GM13976 (cell line): ENCODE results near the gene HECW1.

Experiments used
- DNase-seq: peaks from one replicate; pipeline ENCODE4 v3.0.0; 2012; ENCODE audit warnings: low spot score
- in situ Hi-C: fragments of 300-500 bp; cut with MboI; formaldehyde crosslinking; loops from one replicate; pipeline ENCODE4 v1.12.0; 2022; ENCODE audit warnings: low sequenced_read_pairs, mixed read lengths, inconsistent platforms; ENCODE audit not compliant: unreplicated experiment
- TF ChIP-seq, protein P1 (sequence below): IDR thresholded peaks from 2 replicates; pipeline ENCODE4 v1.5.1; 2012; ENCODE audit warnings: borderline replicate concordance, mild to moderate bottlenecking; ENCODE audit not compliant: insufficient read depth; ENCODE audit errors: extremely low read depth, missing control alignments, control extremely low read depth

HECW1 gene

DNA sequence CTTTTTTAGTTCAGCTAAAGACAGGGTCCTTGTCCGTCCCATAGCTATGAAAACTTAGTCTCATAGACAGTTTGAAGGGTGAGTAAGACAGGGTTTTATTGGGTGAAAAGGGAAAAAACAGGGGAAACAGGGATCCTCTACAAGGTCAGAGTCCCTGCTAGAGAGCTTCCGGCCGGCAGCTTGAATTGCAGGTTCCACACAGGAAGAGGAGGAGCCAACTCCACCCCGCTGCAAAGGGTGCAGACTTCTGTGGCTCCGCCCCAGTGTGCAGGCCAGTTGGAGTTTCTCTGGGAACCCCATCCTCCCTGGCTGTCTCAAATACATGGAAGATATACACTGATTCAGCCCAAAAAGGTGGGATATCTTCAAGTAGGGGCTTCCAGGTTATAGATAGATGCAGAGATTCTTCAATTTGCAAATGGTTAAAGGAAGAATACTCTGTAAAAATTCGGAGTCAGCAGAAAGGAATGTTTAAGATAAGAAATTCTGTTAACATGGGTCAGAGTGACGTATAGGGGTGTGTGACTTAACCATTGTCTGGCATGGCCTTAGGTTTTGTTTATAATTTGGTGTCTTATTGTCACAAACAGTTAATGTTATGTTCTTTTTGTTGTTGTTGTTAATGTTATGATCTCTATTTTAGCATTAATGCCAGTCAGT, 34.6 kb upstream of the HECW1 start:
- TF ChIP-seq, protein P1, sequence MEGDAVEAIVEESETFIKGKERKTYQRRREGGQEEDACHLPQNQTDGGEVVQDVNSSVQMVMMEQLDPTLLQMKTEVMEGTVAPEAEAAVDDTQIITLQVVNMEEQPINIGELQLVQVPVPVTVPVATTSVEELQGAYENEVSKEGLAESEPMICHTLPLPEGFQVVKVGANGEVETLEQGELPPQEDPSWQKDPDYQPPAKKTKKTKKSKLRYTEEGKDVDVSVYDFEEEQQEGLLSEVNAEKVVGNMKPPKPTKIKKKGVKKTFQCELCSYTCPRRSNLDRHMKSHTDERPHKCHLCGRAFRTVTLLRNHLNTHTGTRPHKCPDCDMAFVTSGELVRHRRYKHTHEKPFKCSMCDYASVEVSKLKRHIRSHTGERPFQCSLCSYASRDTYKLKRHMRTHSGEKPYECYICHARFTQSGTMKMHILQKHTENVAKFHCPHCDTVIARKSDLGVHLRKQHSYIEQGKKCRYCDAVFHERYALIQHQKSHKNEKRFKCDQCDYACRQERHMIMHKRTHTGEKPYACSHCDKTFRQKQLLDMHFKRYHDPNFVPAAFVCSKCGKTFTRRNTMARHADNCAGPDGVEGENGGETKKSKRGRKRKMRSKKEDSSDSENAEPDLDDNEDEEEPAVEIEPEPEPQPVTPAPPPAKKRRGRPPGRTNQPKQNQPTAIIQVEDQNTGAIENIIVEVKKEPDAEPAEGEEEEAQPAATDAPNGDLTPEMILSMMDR, result no peak
- in situ Hi-C loops, result no loop called here
- no peak for DNase-seq

DNA sequence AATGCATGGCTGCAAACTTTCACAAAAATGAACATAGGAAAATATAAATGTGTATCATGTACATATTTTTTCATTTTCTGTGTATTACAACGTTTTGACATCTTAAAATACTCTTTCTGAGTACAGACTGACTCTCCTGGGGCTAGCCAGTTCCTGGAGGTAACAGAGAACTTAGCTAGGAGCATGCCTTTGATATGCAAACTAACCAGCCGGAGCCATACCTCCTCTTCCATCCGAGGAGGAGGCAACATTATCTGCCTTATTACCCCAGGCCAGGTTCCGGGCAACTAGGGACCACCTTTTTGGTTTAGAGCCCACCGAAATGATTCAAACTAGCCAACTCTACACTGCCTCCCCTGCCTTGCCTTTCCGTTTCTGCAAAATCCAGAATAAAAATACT, 33.7 kb upstream of the HECW1 start:
- TF ChIP-seq, protein P1, result no peak
- in situ Hi-C loops, result no loop called here
- no peak for DNase-seq

DNA sequence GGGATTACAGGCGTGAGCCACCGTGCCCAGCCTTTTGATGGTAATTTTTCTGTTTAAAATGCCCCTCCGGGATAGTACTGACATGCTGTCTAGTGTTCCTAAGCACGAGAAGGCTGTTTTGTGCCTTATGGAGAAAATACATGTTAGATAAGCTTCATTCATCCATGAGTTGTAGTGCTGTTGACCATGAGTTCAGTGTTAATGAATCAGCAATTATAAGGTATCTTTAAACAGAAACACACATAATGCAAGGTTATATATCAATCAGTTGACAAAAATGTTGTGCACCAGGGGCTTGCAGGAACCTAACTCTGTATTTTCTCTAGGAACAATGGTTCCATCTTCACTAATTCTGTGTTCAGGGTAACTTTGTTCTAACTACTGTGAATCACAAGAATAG, 30.8 kb upstream of the HECW1 start:
- TF ChIP-seq, protein P1, result no peak
- DNase-seq, result no peak
- in situ Hi-C loops, result no loop called here

DNA sequence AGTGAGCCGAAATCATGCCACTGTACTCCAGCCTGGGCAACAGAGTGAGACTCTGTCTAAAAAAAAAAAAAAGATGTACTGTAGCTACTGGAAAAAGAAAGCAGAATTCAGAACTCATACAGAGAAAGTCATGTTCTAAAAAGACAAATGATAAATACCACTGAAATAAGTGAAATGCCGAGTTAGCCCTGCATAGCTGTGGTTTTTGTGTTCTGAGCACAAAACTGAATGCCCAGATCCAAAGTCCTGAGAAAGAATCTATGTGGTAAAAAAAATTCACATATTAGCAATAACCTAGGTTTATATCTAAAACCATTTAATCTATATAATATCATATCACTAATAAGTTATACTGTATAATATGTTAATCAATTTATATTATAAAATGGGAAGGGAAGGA, 29.3 kb upstream of the HECW1 start:
- in situ Hi-C loops, result no loop called here
- DNase-seq, result no peak
- TF ChIP-seq, protein P1, result no peak

DNA sequence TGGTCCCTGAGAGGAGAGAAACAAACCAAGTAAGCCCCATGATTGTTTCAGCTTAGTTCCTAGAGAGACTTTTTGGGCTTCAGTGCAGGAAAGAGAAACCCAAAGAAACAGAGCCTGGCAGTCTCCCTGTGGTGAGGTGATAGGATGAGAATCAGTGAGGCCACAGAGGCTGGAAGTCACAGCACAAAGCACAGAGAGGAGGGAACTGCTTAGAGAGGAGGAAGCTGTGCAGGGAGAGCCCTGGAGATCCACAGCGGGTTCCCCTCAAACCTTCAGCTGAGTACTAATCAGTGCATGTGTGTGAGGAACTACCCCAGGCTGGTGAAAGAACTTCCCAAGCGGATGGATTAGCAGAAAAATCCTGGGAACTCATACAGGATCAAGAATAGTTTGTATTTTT, 27.4 kb upstream of the HECW1 start:
- DNase-seq, result no peak
- TF ChIP-seq, protein P1, result no peak
- in situ Hi-C loops, result no loop called here

DNA sequence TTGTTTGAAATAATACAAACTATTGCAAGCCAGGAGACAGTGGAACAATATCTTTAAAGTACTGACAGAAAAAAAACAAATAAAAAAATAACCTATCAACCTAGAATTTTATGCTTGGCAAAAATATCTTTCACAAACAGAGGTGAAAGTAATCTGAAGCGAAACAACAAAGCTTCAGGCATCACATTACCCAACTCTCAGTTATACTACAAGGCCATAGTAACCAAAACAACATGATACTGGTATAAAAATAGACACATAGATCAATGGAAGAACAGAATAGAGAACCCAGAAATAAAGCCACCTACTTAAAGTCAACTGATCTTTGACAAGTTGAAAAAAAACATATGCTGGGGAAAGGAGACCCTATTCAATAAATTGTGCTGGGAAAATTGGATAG, 26.5 kb upstream of the HECW1 start:
- TF ChIP-seq, protein P1, result no peak
- in situ Hi-C loops, result no loop called here

DNA sequence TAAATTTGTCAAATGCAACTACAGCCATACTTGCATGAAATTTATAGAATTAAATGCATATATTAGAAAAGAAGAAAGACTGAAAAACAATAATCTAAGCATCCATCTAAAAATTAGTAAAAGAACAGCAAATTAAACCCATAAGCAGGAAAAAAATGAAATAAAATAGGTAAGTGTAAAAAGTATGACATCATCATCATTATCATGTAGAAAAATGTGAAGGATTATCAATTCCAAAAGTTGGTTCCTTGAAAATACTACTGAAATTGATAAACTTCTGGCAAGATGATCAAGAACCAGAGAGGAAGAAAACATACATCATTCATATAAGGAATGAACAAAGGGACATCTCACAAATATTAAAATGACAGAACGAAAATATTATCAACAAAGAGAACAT, 19.6 kb upstream of the HECW1 start:
- DNase-seq, result no peak
- TF ChIP-seq, protein P1, result no peak
- in situ Hi-C loops, result no loop called here

More for the DNA sequence above, 26.5 kb upstream of the HECW1 start:
- peak; percentile 18 for DNase-seq
